HepG2 (cell line): Measurements from ENCODE around the gene ZNF638. TPM values are rescaled to one million over a fixed set of nuclear protein-coding genes. Genes with fewer than 3 reads are reported as not detected.

ENCODE experiments used
- ATAC-seq: fragments of 200-7000 bp; cut with Tn5 transposase; 3 replicates; pipeline ENCODE4 v1.9.1; 2020; ENCODE audit warnings: mild to moderate bottlenecking, moderate library complexity
- BruUV-seq: library from RNA; stranded (reverse); fragments of 400-500 nt; replicated peaks from 2 replicates; lab custom pipeline; 2021; lab: Mats Ljungman, UMichigan
- CTCF ChIA-PET: fragments of 300-600 bp; formaldehyde crosslinking; extraction: SDS; loops from one replicate; lab custom pipeline; 2021; ENCODE audit warnings: low total read pairs, inconsistent platforms, low intra/inter-chr PET ratio; lab: Yijun Ruan, JAX
- POLR2A ChIA-PET: fragments of 350-600 bp; sonication (Branson Sonifier 250); formaldehyde crosslinking; loops from one replicate; lab custom pipeline; 2020; ENCODE audit warnings: antibody characterized with exemption, inconsistent platforms; lab: Yijun Ruan, JAX
- DNase-seq: peaks from one replicate; pipeline ENCODE4 v3.0.0-alpha.2; 2015; ENCODE audit warnings: low spot score
- FAIRE-seq: peaks from 3 replicates; lab custom pipeline; 2011; peaks lifted over from hg19 to GRCh38; lab: Jason Lieb, UNC
- H2AFZ ChIP-seq: one replicate; pipeline ENCODE4 v1.6.1; 2011; ENCODE audit warnings: low read length, inconsistent platforms
- H3K27ac ChIP-seq: fragments of 300-600 bp; 3 replicates; pipeline ENCODE4 v1.8.0; 2011; ENCODE audit warnings: mixed run types, mild to moderate bottlenecking, mixed read lengths, low read length, inconsistent platforms; ENCODE audit not compliant: insufficient read depth; ENCODE audit errors: extremely low read length
- H3K27me3 ChIP-seq, 2 experiments: fragments of 200-600 bp in 1 of 2; 2 replicates in 1 of 2; 3 replicates in 1 of 2; pipeline versions ENCODE4 v1.6.0 to v1.8.0; 2011; ENCODE audit warnings: low read length in 2 of 2, mild to moderate bottlenecking in 2 of 2, moderate library complexity in 2 of 2, inconsistent platforms in 1 of 2; ENCODE audit not compliant: insufficient read depth in 2 of 2, control insufficient read depth in 1 of 2
- H3K36me3 ChIP-seq, 2 experiments: fragments of 200-600 bp in 1 of 2; replicated peaks in 1 of 2; 2 replicates in 1 of 2; 3 replicates in 1 of 2; pipeline versions ENCODE4 v1.5.1 to v1.8.0; 2011; ENCODE audit warnings: low read length in 2 of 2, inconsistent platforms in 1 of 2; ENCODE audit not compliant: insufficient read depth in 2 of 2, control insufficient read depth in 1 of 2
- H3K4me1 ChIP-seq: 2 replicates; pipeline ENCODE4 v1.5.1; 2012; ENCODE audit warnings: low read length, inconsistent platforms; ENCODE audit not compliant: insufficient read depth
- H3K4me2 ChIP-seq: 2 replicates; pipeline ENCODE4 v1.6.0; 2011; ENCODE audit warnings: low read depth, low read length, inconsistent platforms
- H3K4me3 ChIP-seq, 3 experiments: fragments of 200-600 bp in 1 of 3; sonication (generic), shearing (Covaris generic) in 1 of 3; replicated peaks in 1 of 3; 2 replicates each; pipeline ENCODE4 v1.5.1; 2011 to 2016; ENCODE audit warnings: low read length in 3 of 3, inconsistent platforms in 2 of 3, low read depth in 2 of 3, mild to moderate bottlenecking in 2 of 3, control low read depth in 1 of 3, mixed read lengths in 1 of 3; ENCODE audit not compliant: insufficient read depth in 1 of 3
- H3K79me2 ChIP-seq: one replicate; pipeline ENCODE4 v1.6.1; 2011; ENCODE audit warnings: low read length, inconsistent platforms; ENCODE audit not compliant: insufficient read depth
- H3K9ac ChIP-seq: 2 replicates; pipeline ENCODE4 v1.6.0; 2011; ENCODE audit warnings: mild to moderate bottlenecking, low read depth, low read length, inconsistent platforms; ENCODE audit not compliant: insufficient read depth
- H3K9me3 ChIP-seq: 2 replicates; pipeline ENCODE4 v1.5.1; 2012; ENCODE audit warnings: mild to moderate bottlenecking, low read length
- H4K20me1 ChIP-seq: 2 replicates; pipeline ENCODE4 v1.6.0; 2011; ENCODE audit warnings: inconsistent platforms, mild to moderate bottlenecking, low read length, moderate library complexity; ENCODE audit not compliant: insufficient read depth
- KAT7 ChIP-seq: IDR thresholded peaks from 2 replicates; pipeline ENCODE4 v1.6.1; 2018; ENCODE audit warnings: borderline replicate concordance, missing compliant biosample characterization
- RBFOX2 ChIP-seq: fragments of 200-400 bp; formaldehyde crosslinking; IDR thresholded peaks from 2 replicates; pipeline ENCODE4 v1.6.1; 2017; ENCODE audit warnings: low read depth, mild to moderate bottlenecking, low read length
- ZNF589 ChIP-seq: sonication (generic); formaldehyde crosslinking; conservative IDR thresholded peaks from 2 replicates; pipeline ENCODE4 v1.8.0; 2022; ENCODE audit warnings: mild to moderate bottlenecking, moderate library complexity, missing genetic modification reagents
- ZNF724P ChIP-seq: sonication (generic); formaldehyde crosslinking; IDR thresholded peaks from 2 replicates; pipeline ENCODE4 v1.8.0; 2022; ENCODE audit warnings: missing genetic modification reagents, borderline replicate concordance
- WGBS: methylation state at CpG from one replicate; pipeline ENCODE4 v1.1.6; 2017; ENCODE audit warnings: low lambda C conversion rate; 5-methylcytosine and 5-hydroxymethylcytosine counted together
- in situ Hi-C: cut with HindIII; loops from 2 replicates; pipeline ENCODE4 v1.10.0; 2017; ENCODE audit warnings: low pct_unique_long_range_greater_than_20kb; ENCODE audit not compliant: extremely low pct_ligation_motif_present
- intact Hi-C: fragments of 100-400 bp; cut with micrococcal nuclease; formaldehyde crosslinking; loops from one replicate; pipeline ENCODE4 v1.10.0; 2022; ENCODE audit not compliant: unreplicated experiment
- polyA plus RNA-seq, 8 experiments: library from polyadenylated mRNA; depleted of rRNA in 3 of 8; stranded (reverse) in 7 of 8; unstranded in 1 of 8; fragments of >200 nt; fragmentation: Illumina TruSeq in 4 of 8; extraction: Trizol in 4 of 8; gene quantifications; 2 replicates each; pipeline versions ENCODE4 v1.2.1 to v1.2.3, GENCODE V29; 2011 to 2016; ENCODE audit warnings: low read depth in 4 of 8, missing spikeins in 1 of 8, mixed read lengths in 1 of 8; ENCODE audit not compliant: insufficient read depth in 1 of 8
- total RNA-seq, 5 experiments: library from RNA; depleted of rRNA; stranded (reverse); fragments of >200 nt; fragmentation: Illumina TruSeq; extraction: Trizol; gene quantifications; 2 replicates each; pipeline ENCODE4 v1.2.3, GENCODE V29; 2016; ENCODE audit warnings: low read depth in 1 of 5
- TF ChIP-seq, protein P1 (sequence below): sonication (generic); formaldehyde crosslinking; conservative IDR thresholded peaks from 2 replicates; pipeline ENCODE4 v1.4.0; 2020; ENCODE audit warnings: missing genetic modification reagents

ZNF638 gene
- total and polyA plus RNA-seq, 2 of the 13 experiments (the other 11 are each of a cell fraction or from before 2014, with no cell fraction given): 92.7 to 144 TPM

DNA sequence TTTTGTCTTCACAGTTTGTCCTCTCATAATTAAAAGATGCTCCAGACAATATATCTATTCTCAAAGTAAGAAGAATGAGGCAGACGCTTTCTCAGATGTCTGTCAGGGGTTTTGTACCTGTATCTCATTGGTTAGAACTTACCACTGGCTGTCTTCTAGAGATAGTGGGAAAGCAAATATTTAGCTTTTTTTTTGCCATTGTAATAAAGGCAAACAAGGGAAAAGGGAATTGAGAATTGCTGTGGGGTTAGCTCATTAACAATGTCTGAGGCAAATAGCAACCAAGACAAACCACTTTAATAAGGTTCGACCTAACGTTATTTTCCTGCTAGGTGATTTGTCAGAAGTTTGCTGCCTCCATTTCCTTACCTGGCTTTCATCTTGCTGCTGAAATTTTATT lies 30.0 kb downstream of the ZNF638 start:
- no peak overlapping the region for H3K9ac ChIP-seq
- H3K27me3 ChIP-seq: no peaks in the 10 kb centered on the region
- FAIRE-seq (no peak), DNase-seq (no peak), ATAC-seq (no peak)
- H3K9me3 ChIP-seq: no peaks in the 10 kb centered on the region
- peaks cover 21% of the 10 kb centered on the region for H3K4me1 ChIP-seq
- H4K20me1 ChIP-seq: peaks cover 31% of the 10 kb centered on the region
- BruUV-seq: no TSS peak
- no peak overlapping the region for H3K27ac ChIP-seq
- peaks cover 38% of the 10 kb centered on the region for H3K79me2 ChIP-seq
- in situ Hi-C loops (no loop called here), intact Hi-C loops (no loop called here)
- ChIA-PET POLR2A (interaction anchor here (1.6 kb wide), 1 partner anchor 30 kb away, joined by 9 read pairs; the partner anchor contains the start of gene ZNF638), CTCF (no interaction called here)
- no peak for TF ChIP-seq ZNF589 (CRISPR knock-in tag)
- TF ChIP-seq RBFOX2: 0 out of 2 replicates have a peak, but pooled peaks have one; percentile 18
- no peak overlapping the region for H2AFZ ChIP-seq
- peaks cover 25 to 87% of the 10 kb centered on the region in 2 experiments for H3K36me3 ChIP-seq
- H3K4me2 ChIP-seq: no peak overlapping the region
- WGBS: 96% methylated on average over 3 of the region's 3 CpGs
- no peak overlapping the region for H3K4me3 ChIP-seq

GRCh38 chr2:71362447-71362846 lies 30.9 kb downstream of the ZNF638 start:
- Histone ChIP-seq H4K20me1 (peaks cover 30% of the 10 kb centered on the region), H3K27me3 (no peaks in the 10 kb centered on the region), H3K79me2 (peaks cover 30% of the 10 kb centered on the region), H3K4me1 (peaks cover 21% of the 10 kb centered on the region), H3K36me3 (peaks cover 22 to 84% of the 10 kb centered on the region in 2 experiments), H3K9me3 (no peaks in the 10 kb centered on the region), H2AFZ (no peak overlapping the region), H3K4me2 (no peak overlapping the region), H3K9ac (no peak overlapping the region), H3K4me3 (no peak overlapping the region), H3K27ac (no peak overlapping the region)
- 100% methylated on average over 2 of the region's 2 CpGs for WGBS
- POLR2A ChIA-PET: no interaction called here
- ATAC-seq (no peak), FAIRE-seq (no peak), DNase-seq (no peak)
- intact Hi-C loops: no loop called here
- in situ Hi-C loops: no loop called here
- TF ChIP-seq KAT7 (CRISPR knock-in tag) (no peak), ZNF724P (no peak)
- TF ChIP-seq, protein P1, sequence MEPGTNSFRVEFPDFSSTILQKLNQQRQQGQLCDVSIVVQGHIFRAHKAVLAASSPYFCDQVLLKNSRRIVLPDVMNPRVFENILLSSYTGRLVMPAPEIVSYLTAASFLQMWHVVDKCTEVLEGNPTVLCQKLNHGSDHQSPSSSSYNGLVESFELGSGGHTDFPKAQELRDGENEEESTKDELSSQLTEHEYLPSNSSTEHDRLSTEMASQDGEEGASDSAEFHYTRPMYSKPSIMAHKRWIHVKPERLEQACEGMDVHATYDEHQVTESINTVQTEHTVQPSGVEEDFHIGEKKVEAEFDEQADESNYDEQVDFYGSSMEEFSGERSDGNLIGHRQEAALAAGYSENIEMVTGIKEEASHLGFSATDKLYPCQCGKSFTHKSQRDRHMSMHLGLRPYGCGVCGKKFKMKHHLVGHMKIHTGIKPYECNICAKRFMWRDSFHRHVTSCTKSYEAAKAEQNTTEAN (CRISPR knock-in tag): no peak
- CTCF ChIA-PET: no interaction called here
- no TSS peak for BruUV-seq
